Sigmoid colon (tissue), 7 donors: ENCODE results near the gene CUL7. TPM values are rescaled to one million over a fixed set of nuclear protein-coding genes. Genes with fewer than 3 reads are reported as not detected.
"Not testable (repeated sequence)": the region's sequence is repeated elsewhere in the genome, so short reads cannot be mapped to it uniquely, and the experiment has no call there.

Experiments used
- DNase-seq: peaks from one replicate; pipeline ENCODE4 v3.0.0-alpha.2; 2019
- H3K27ac ChIP-seq, 4 donors: fragments of 200-600 bp; sonication (generic); one replicate each; pipeline ENCODE4 v1.5.1; 2016 to 2019; ENCODE audit warnings: mild to moderate bottlenecking in 1 of 4
- H3K27me3 ChIP-seq, 3 donors: fragments of 200-600 bp; sonication (generic); one replicate each; pipeline ENCODE4 v1.5.1; 2019; ENCODE audit warnings: mild to moderate bottlenecking in 1 of 3
- H3K36me3 ChIP-seq, 4 donors: fragments of 200-600 bp; sonication (generic); one replicate each; pipeline ENCODE4 v1.5.1; 2016 to 2019
- H3K4me1 ChIP-seq, 4 donors: fragments of 200-600 bp; sonication (generic); one replicate each; pipeline ENCODE4 v1.5.1; 2017 to 2019
- H3K4me3 ChIP-seq, 4 donors: fragments of 200-600 bp; sonication (generic); one replicate each; pipeline ENCODE4 v1.5.1; 2017 to 2019; ENCODE audit warnings: mild to moderate bottlenecking in 2 of 4, moderate library complexity in 1 of 4
- H3K9me3 ChIP-seq, 4 donors: fragments of 200-600 bp in 3 of 4; sonication (generic) in 3 of 4; one replicate each; pipeline versions ENCODE4 v1.5.1 to v1.6.1; 2013 to 2019
- EP300 ChIP-seq, 4 donors: sonication (generic); formaldehyde crosslinking; IDR thresholded peaks; one replicate each; pipeline ENCODE4 v1.6.1; 2017; ENCODE audit warnings: antibody characterized with exemption in 4 of 4
- POLR2A ChIP-seq, 2 donors: fragments of 450-650 bp; IDR thresholded peaks; one replicate each; pipeline ENCODE4 v1.6.1; 2016; ENCODE audit warnings: antibody characterized with exemption in 2 of 2, mild to moderate bottlenecking in 2 of 2, moderate library complexity in 2 of 2
- POLR2AphosphoS5 ChIP-seq, 4 donors: sonication (generic); formaldehyde crosslinking; IDR thresholded peaks; one replicate each; pipeline ENCODE4 v1.6.1; 2017; ENCODE audit warnings: antibody characterized with exemption in 4 of 4
- WGBS, 2 donors: extraction: QIAGEN DNeasy Blood & Tissue Kit; methylation state at CpG; one replicate each; pipeline ENCODE4 v1.1.7; 2013; 5-methylcytosine and 5-hydroxymethylcytosine counted together
- intact Hi-C: fragments of 100-400 bp; cut with DNase I; formaldehyde crosslinking; loops from one replicate; pipeline ENCODE4 v1.15.1; 2023
- polyA plus RNA-seq, 3 donors: library from polyadenylated mRNA; stranded (reverse); fragments of 200-250 nt; gene quantifications; one replicate each; pipeline ENCODE4 v1.2.3, GENCODE V29; 2013
- total RNA-seq, 4 donors: library from RNA; depleted of rRNA; stranded (reverse); fragments of >200 nt; gene quantifications; one replicate each; pipeline ENCODE4 v1.1.0, GENCODE V29; 2016
- TF ChIP-seq, protein P1 (sequence below), 4 experiments: fragments of 450-650 bp in 3 of 4; fragments of 200-600 bp in 1 of 4; IDR thresholded peaks; one replicate each; pipeline ENCODE4 v1.5.1; 2016 to 2019; ENCODE audit warnings: antibody characterized with exemption in 4 of 4, mild to moderate bottlenecking in 3 of 4, moderate library complexity in 2 of 4
- donor health status: healthy with polysubstance abuse.
- donor health status: Bipolar disorder and iron deficiency.
- donor health status: healthy.

The CUL7 gene
- total and polyA plus RNA-seq, 7 donors = 3.0 to 14.4 (median 10.3) TPM

DNA sequence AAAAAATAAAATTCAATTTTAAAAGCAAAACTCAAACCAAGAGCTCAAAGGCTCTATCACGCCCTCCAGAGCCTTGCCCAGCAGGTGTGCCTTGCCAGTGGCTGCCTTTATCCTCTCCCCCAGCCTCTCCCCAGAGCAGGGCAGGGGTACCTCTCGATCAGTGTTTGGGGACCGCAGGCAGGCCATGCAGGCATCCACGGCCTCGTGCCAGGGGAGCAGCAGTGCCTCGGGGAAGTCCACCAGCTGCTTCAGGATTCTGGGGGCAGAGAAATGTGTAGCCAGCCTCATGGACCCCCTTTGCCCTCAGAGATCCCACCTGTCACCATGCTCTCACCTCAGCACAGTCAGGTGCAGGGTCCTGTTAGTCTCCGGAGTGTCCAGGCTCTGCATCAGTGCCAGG, 5.7 kb downstream of the CUL7 start:
- DNase-seq = no peak
- H3K4me1 ChIP-seq = peaks cover 0 to 8% (median 1%) of the 10 kb centered on the region in 4 donors
- H3K36me3 ChIP-seq = peaks cover 0 to 67% (median 13%) of the 10 kb centered on the region in 4 donors
- H3K27ac ChIP-seq = no peak overlapping the region
- 94 to 95% methylated on average over 7 of the region's 7 CpGs for WGBS, 2 donors
- H3K27me3 ChIP-seq = no peaks in the 10 kb centered on the region
- TF ChIP-seq EP300 (IDR thresholded peaks at IDR 0.05) (no peak), POLR2AphosphoS5 (IDR thresholded peaks at IDR 0.05) (no peak), POLR2A (IDR thresholded peaks at IDR 0.05) (no peak)
- TF ChIP-seq, protein P1, sequence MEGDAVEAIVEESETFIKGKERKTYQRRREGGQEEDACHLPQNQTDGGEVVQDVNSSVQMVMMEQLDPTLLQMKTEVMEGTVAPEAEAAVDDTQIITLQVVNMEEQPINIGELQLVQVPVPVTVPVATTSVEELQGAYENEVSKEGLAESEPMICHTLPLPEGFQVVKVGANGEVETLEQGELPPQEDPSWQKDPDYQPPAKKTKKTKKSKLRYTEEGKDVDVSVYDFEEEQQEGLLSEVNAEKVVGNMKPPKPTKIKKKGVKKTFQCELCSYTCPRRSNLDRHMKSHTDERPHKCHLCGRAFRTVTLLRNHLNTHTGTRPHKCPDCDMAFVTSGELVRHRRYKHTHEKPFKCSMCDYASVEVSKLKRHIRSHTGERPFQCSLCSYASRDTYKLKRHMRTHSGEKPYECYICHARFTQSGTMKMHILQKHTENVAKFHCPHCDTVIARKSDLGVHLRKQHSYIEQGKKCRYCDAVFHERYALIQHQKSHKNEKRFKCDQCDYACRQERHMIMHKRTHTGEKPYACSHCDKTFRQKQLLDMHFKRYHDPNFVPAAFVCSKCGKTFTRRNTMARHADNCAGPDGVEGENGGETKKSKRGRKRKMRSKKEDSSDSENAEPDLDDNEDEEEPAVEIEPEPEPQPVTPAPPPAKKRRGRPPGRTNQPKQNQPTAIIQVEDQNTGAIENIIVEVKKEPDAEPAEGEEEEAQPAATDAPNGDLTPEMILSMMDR (IDR thresholded peaks at IDR 0.05) = no peak
- H3K4me3 ChIP-seq = no peak overlapping the region
- no peaks in the 10 kb centered on the region for H3K9me3 ChIP-seq
- intact Hi-C loops = no loop called here

DNA sequence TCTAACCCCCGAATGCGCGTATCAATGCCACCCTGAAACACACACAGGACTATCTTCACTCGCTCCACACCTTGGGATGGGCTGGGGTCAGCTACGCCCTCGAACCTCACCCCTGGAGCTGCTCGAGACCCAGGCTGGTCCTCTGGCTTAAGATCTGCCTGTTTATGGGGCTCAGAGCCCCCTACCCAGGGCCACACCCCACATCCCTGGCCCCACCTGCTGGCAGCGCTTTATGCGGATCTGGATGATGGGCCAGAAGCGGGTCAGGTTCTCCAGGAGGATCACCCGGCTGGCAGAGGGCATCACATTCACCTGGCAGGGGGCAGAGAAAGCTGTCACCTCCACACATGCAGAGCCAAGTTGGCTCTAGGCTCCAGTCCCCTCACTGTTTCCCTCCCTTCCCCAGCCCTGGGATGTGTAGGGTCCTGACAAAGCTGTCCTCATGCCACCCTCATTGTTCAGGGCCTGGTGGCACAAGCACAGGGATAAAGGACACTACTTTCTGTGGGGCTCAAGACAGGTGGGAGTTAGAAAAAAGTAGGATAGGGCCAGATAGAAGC, 8.2 kb downstream of the CUL7 start:
- Histone ChIP-seq H3K4me1 (no peaks in the 10 kb centered on the region), H3K27me3 (no peaks in the 10 kb centered on the region), H3K9me3 (no peaks in the 10 kb centered on the region), H3K4me3 (no peak overlapping the region), H3K36me3 (peaks cover 0 to 80% (median 17%) of the 10 kb centered on the region in 4 donors), H3K27ac (no peak overlapping the region)
- 93 to 95% methylated on average over 11 of the region's 11 CpGs for WGBS, 2 donors
- intact Hi-C loops = no loop called here
- no peak for DNase-seq
- TF ChIP-seq POLR2A (IDR thresholded peaks at IDR 0.05) (no peak), EP300 (IDR thresholded peaks at IDR 0.05) (no peak), POLR2AphosphoS5 (IDR thresholded peaks at IDR 0.05) (no peak)
- TF ChIP-seq, protein P1 (IDR thresholded peaks at IDR 0.05) = no peak

DNA sequence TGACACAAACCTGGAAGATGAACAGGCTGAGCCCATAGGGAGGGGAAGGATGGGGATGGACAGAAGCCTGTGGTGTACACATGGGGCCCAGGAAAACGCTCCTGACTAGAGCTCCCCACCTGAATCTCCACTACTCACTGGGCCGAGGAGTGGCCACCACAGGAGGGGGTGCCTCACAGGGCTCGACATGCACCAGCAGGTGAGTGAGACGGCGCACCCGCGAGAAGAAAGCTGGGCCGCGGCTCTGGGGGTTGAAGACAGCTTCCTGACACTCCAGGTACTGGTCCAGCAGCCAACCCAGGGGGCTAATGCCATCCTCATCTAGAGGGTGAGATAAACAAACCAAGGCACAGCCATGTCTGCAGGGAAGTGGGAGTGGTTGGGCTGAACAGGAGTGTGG, 10.3 kb downstream of the CUL7 start:
- 94% methylated on average over 9 of the region's 9 CpGs for WGBS, 2 donors
- no peaks in the 10 kb centered on the region for H3K4me1 ChIP-seq
- no peaks in the 10 kb centered on the region for H3K9me3 ChIP-seq
- DNase-seq = no peak
- TF ChIP-seq, protein P1 (IDR thresholded peaks at IDR 0.05) = no peak
- TF ChIP-seq POLR2AphosphoS5 (IDR thresholded peaks at IDR 0.05) (no peak), POLR2A (IDR thresholded peaks at IDR 0.05) (no peak), EP300 (IDR thresholded peaks at IDR 0.05) (no peak)
- H3K36me3 ChIP-seq = peaks cover under 1 to 79% (median 14%) of the 10 kb centered on the region in 4 donors
- H3K27ac ChIP-seq = no peak overlapping the region
- H3K4me3 ChIP-seq = no peak overlapping the region
- intact Hi-C loops = no loop called here
- H3K27me3 ChIP-seq = no peaks in the 10 kb centered on the region

DNA sequence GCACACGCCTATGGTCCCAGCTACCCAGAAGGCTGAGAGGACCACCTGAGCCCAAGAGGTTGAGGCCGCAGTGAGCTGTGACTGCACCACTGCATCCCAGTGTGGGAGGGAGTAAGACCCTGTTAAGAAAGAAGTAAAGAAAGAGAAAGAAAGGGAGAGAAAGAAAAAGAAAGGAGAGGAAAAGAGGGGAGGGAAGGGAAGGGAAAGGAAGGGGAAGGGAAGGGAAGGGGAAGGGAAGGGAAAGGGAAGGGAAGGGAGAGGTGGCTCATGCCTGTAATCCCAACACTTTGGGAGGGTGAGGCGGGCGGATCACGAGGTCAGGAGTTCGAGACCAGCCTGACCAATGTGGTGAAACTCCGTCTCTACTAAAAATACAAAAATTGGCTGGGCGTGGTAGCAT, 12.2 kb downstream of the CUL7 start:
- H3K9me3 ChIP-seq, H3K27ac ChIP-seq, intact Hi-C loops, H3K4me1 ChIP-seq, H3K27me3 ChIP-seq, DNase-seq, H3K4me3 ChIP-seq: not testable (repeated sequence)
- peaks cover 14 to 81% (median 25%) of the 10 kb centered on the region in 4 donors for H3K36me3 ChIP-seq
- WGBS, 2 donors = 92 to 97% methylated on average over 8 of the region's 8 CpGs

DNA sequence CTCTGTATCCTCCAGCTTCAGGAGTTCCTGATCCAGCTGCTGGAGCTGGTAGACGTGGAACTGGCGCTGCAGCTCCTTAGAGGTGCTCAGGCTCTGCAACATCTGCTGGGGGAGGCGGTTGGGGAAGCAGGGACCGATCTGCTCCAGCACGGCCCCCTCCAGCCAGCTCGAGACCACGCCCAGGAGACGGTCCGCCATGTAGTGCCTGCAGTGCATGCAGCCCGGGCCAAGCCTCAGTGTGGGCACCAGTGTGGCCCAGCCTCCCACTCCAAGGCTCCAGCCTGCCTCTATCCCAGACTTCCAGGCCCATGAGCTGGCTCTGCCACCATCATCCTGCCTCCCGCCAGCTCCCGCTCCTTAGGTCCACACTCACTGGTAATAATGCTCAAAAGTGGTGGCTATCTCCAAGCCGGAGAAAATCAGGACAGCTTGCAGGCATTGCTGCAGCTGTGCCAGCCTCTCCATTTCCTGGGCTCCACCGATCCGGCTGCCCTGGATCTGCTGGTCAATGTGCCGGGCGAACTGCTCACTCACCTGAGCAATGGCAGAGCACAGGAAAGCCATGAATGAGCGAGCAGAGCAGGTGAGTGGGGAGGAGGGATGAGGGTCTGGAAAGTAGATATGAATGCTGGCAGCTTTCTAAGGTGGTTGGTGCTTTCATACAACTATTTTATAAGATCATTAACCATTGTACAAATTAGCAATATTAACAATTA, 13.0 kb downstream of the CUL7 start:
- H3K27ac ChIP-seq = no peak overlapping the region
- no peak for DNase-seq
- no peaks in the 10 kb centered on the region for H3K27me3 ChIP-seq
- H3K9me3 ChIP-seq = no peaks in the 10 kb centered on the region
- H3K4me1 ChIP-seq = no peaks in the 10 kb centered on the region
- intact Hi-C loops = no loop called here
- TF ChIP-seq, protein P1 (IDR thresholded peaks at IDR 0.05) = no peak
- no peak for TF ChIP-seq EP300 (IDR thresholded peaks at IDR 0.05)
- TF ChIP-seq POLR2AphosphoS5 (IDR thresholded peaks at IDR 0.05) = no peak
- TF ChIP-seq POLR2A (IDR thresholded peaks at IDR 0.05) = no peak
- H3K4me3 ChIP-seq = no peak overlapping the region
- WGBS, 2 donors = 95 to 96% methylated on average over 18 of the region's 18 CpGs
- H3K36me3 ChIP-seq = peaks cover 14 to 77% (median 23%) of the 10 kb centered on the region in 4 donors
